ENCODE data around the gene DCXR.

- TF ChIP-seq CTCF (IDR thresholded peaks at IDR 0.05): no peak
- no peak for TF ChIP-seq POLR2A (IDR thresholded peaks at IDR 0.05)
These were observed 20.8 kb upstream of the DCXR start for GRCh38 chr17:82058230-82058854.

All from heart left ventricle (tissue), 13 donors.